Sigmoid colon (tissue), 4 donors: ENCODE measurements around the gene MGMT.

Source experiments
- EP300 ChIP-seq, 4 donors: sonication (generic); formaldehyde crosslinking; IDR thresholded peaks; one replicate each; pipeline ENCODE4 v1.6.1; 2017; ENCODE audit warnings: antibody characterized with exemption in 4 of 4
- POLR2A ChIP-seq, 2 donors: fragments of 450-650 bp; IDR thresholded peaks; one replicate each; pipeline ENCODE4 v1.6.1; 2016; ENCODE audit warnings: antibody characterized with exemption in 2 of 2, mild to moderate bottlenecking in 2 of 2, moderate library complexity in 2 of 2
- POLR2AphosphoS5 ChIP-seq, 4 donors: sonication (generic); formaldehyde crosslinking; IDR thresholded peaks; one replicate each; pipeline ENCODE4 v1.6.1; 2017; ENCODE audit warnings: antibody characterized with exemption in 4 of 4
- TF ChIP-seq, protein P1 (sequence below), 4 experiments: fragments of 450-650 bp in 3 of 4; fragments of 200-600 bp in 1 of 4; IDR thresholded peaks; one replicate each; pipeline ENCODE4 v1.5.1; 2016 to 2019; ENCODE audit warnings: antibody characterized with exemption in 4 of 4, mild to moderate bottlenecking in 3 of 4, moderate library complexity in 2 of 4

DNA sequence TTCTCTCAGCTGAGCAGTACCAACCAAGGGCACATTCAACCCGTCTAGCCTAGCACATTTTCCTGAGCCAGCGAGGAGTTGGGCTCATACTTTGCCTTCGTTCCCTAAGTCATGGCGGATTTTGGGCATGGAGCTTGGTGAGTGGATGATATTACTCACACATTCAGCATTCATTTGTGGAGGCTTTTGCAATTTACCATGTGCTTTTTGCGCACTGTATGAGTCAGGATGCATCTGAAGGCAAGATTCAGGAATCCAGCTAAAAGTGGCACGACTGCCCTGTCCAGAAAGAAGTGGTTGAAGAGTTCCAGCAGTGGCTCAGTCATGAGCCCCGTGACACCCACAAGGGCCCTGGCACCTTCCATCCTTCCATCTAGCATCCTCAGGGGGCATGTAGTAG is 24.2 kb upstream of the MGMT start:
- no peak for TF ChIP-seq POLR2A (IDR thresholded peaks at IDR 0.05)
- TF ChIP-seq, protein P1, sequence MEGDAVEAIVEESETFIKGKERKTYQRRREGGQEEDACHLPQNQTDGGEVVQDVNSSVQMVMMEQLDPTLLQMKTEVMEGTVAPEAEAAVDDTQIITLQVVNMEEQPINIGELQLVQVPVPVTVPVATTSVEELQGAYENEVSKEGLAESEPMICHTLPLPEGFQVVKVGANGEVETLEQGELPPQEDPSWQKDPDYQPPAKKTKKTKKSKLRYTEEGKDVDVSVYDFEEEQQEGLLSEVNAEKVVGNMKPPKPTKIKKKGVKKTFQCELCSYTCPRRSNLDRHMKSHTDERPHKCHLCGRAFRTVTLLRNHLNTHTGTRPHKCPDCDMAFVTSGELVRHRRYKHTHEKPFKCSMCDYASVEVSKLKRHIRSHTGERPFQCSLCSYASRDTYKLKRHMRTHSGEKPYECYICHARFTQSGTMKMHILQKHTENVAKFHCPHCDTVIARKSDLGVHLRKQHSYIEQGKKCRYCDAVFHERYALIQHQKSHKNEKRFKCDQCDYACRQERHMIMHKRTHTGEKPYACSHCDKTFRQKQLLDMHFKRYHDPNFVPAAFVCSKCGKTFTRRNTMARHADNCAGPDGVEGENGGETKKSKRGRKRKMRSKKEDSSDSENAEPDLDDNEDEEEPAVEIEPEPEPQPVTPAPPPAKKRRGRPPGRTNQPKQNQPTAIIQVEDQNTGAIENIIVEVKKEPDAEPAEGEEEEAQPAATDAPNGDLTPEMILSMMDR (IDR thresholded peaks at IDR 0.05), result no peak
- TF ChIP-seq POLR2AphosphoS5 (IDR thresholded peaks at IDR 0.05), result no peak
- no peak for TF ChIP-seq EP300 (IDR thresholded peaks at IDR 0.05)
